NCI-H2171 (cell line): ENCODE data around the gene CAMK2G.
A peak's percentile ranks its signal among the peaks of the same experiment; 100 is the strongest.

Experiments used
- DNase-seq: peaks from one replicate; lab custom pipeline; 2025; lab: John Stamatoyannopoulos, UW

Gene CAMK2G

DNA sequence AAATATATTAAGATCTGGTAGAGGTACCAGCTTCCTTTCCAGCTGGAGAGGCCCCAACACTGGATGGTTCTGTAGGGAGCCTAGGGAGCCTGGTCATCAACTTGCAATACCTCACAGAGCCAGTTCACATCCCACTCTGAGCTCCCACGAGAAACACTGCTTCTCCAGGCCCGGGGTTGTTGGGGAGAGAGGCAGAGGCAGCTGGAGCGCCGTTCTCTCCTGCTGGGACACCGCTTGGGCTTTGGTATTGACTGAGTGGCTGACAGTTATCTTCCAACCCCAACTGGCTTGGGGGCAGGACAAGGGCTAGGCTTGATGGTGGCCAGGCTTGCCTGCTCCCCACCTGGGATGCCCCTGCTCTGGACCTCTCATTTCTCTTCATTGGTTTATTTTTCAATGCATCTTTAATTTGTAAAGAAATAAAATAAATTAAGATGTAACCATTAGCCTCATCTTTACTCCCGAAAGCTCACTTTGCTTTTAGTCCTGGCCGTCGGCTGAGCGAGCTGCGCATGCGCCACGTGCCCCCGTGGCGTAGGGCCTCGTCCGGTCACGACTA is 102.6 kb downstream of the CAMK2G start:
- DNase-seq = peak; percentile 20

DNA sequence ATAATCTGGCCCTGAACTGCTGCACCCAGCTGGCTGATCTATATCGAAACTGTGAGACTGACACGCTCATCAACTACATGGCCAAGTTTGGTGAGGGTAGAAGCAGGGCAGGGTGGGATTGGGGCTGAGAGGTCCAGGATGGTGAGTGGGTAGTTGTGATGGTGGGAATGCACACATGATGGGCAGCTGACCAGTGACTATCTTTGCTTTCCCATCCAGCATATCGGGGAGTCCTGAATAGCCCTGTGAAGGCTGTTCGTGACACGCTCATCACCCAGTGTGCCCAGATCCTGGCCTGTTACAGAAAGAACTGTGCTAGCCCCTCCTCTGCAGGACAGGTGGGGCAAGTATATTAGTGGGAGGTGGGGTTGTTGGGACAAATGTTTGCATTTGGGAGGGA is 105.0 kb downstream of the CAMK2G start:
- DNase-seq = no peak

DNA sequence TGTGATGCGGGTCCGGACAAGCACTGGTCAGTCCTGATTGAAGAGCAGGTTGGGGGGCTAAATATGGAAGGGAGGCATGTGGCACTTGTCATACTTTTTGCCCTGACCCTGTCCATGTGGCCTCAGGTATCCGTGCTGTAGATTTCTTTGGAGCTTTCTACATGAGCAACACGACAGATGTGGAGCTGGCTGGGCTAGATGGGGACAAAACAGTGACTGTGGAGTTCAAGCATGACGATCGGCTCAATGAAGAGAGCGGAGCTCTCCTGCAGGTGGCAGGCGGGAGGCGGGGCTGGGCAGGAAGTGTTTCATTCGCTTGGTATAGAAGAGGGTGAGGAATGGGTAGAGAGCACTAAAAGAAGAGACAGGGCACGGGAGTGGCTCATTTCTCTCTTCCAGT is 105.5 kb downstream of the CAMK2G start:
- no peak for DNase-seq

DNA sequence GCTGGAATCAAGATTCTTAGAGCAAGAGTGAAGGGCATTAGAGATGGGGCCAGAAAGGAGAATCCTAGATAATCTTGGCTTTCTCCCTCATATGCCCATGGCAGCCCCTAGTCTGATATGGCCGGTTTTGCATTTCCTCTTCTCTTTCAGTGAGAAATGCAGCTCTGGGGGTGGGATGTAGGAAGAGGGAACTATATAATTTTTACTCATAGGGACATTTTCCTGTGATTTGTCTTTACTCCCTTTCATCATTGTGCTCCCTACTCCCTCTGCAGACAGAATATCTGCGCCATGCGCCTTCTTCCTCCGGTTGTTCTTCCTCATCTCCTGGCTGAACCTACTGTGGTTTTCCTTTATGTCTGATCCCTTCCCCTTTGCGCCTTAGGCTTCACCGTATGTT is 109.3 kb downstream of the CAMK2G start:
- DNase-seq = no peak

DNA sequence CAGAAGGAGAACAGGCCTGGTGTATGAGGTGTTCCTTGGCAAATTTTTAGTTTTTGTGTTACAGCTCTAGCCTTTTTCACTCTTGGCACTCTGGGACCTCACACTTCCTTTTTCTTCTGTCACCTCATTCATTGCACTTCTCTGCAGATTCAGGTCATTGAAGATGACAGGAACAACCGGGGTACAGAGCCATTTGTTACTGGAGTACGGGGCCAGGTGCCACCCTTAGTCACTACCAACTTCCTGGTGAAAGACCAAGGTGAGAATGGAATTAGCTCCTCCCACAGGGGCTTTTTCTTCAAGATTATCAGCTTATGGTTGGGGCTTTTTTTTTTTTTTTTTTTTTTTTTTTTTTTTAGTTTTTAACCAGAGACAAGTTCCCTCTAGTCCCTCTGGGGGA is 111.0 kb downstream of the CAMK2G start:
- no peak for DNase-seq

DNA sequence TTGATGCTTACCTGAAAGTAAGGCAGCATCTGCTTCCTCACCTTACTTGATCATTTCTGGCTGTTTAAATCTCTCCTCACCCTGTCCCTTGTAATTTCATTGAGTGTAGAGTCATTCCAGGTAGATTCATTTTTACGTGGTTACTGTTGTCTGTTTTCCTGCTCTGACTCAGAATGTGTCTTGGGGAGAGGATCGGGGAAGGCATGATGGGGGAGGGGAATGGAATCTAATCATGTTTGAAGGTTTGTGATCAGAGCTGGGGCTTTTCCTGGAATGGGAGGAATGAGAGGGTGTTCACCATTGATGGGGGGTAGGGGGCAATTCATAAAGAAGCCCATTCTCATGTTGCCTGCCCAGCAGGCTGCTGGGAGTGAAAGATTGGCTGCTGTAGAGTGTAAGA is 111.4 kb downstream of the CAMK2G start:
- DNase-seq = no peak
